ENCODE measurements around the gene ID1. TPM values are rescaled to one million over a fixed set of nuclear protein-coding genes. Genes with fewer than 3 reads are reported as not detected.

The ID1 gene
- total and polyA plus RNA-seq, 2 of the 13 experiments (the other 11 are each of a cell fraction or from before 2014, with no cell fraction given) = 320 to 419 TPM

DNA sequence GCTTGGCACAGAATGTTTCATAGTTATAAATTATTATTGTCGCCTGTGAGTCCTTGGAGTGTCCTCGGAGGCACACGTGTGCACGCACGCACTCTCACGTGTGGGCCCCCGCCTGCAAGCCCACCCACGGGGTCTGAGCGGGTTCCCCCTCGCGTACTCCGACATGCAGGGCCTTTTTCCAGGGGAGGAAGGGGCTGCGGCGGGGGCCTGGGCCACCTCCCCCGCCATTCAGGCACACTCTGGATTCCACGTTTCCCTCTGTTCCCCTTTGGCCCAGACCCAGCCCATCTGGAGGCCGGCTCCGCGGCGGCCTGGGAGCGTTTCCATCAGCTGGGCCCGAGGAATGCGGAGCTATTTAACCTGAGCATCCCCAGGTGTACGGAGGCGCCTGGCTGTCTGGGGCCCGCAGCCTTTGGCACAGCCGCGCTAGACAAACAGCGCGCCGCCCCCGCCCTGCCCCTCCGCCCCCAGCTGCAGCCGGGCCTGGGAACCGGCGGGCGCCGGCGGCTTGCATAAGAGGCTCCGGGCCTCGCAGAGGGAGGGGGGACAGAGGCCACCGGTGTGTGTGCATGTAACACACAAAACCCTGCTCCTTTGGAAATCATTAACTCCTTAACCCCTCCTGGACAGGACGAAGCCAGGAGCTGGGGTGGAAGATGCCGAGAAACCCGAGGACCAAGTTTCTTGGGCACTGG is 3.3 kb downstream of the ID1 start (continued):
- TF ChIP-seq ZNF260 (CRISPR knock-in tag; IDR thresholded peaks at IDR 0.05; ENCODE audit: borderline replicate concordance, low read depth) (no peak), ARID4A (CRISPR knock-in tag; IDR thresholded peaks at IDR 0.05; ENCODE audit: borderline replicate concordance) (peak; percentile 99), ZNF484 (CRISPR knock-in tag; IDR thresholded peaks at IDR 0.05; ENCODE audit: borderline replicate concordance, low read depth) (no peak), PRDM4 (CRISPR knock-in tag; IDR thresholded peaks at IDR 0.05; ENCODE audit: borderline replicate concordance) (0 out of 2 replicates have a peak, but pooled peaks have one; percentile 32), ZKSCAN5 (CRISPR knock-in tag; IDR thresholded peaks at IDR 0.05) (peak; percentile 42; the same call in 1 of the 2 replicates), PCBP2 (optimal IDR thresholded peaks at IDR 0.05; ENCODE audit: low read depth, low read length, poor library complexity, severe bottlenecking) (no peak), ZNF281 (CRISPR knock-in tag; IDR thresholded peaks at IDR 0.05; ENCODE audit: borderline replicate concordance) (peak; percentile 94), ZBTB3 (CRISPR knock-in tag; IDR thresholded peaks at IDR 0.05; ENCODE audit: borderline replicate concordance, low read depth) (peak; percentile 97), XBP1 (CRISPR knock-in tag; IDR thresholded peaks at IDR 0.05) (no peak; the same call in 1 of the 2 replicates)
- TF ChIP-seq, protein P1, sequence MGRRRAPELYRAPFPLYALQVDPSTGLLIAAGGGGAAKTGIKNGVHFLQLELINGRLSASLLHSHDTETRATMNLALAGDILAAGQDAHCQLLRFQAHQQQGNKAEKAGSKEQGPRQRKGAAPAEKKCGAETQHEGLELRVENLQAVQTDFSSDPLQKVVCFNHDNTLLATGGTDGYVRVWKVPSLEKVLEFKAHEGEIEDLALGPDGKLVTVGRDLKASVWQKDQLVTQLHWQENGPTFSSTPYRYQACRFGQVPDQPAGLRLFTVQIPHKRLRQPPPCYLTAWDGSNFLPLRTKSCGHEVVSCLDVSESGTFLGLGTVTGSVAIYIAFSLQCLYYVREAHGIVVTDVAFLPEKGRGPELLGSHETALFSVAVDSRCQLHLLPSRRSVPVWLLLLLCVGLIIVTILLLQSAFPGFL (CRISPR knock-in tag; IDR thresholded peaks at IDR 0.05) = no peak
- TF ChIP-seq, protein P2, sequence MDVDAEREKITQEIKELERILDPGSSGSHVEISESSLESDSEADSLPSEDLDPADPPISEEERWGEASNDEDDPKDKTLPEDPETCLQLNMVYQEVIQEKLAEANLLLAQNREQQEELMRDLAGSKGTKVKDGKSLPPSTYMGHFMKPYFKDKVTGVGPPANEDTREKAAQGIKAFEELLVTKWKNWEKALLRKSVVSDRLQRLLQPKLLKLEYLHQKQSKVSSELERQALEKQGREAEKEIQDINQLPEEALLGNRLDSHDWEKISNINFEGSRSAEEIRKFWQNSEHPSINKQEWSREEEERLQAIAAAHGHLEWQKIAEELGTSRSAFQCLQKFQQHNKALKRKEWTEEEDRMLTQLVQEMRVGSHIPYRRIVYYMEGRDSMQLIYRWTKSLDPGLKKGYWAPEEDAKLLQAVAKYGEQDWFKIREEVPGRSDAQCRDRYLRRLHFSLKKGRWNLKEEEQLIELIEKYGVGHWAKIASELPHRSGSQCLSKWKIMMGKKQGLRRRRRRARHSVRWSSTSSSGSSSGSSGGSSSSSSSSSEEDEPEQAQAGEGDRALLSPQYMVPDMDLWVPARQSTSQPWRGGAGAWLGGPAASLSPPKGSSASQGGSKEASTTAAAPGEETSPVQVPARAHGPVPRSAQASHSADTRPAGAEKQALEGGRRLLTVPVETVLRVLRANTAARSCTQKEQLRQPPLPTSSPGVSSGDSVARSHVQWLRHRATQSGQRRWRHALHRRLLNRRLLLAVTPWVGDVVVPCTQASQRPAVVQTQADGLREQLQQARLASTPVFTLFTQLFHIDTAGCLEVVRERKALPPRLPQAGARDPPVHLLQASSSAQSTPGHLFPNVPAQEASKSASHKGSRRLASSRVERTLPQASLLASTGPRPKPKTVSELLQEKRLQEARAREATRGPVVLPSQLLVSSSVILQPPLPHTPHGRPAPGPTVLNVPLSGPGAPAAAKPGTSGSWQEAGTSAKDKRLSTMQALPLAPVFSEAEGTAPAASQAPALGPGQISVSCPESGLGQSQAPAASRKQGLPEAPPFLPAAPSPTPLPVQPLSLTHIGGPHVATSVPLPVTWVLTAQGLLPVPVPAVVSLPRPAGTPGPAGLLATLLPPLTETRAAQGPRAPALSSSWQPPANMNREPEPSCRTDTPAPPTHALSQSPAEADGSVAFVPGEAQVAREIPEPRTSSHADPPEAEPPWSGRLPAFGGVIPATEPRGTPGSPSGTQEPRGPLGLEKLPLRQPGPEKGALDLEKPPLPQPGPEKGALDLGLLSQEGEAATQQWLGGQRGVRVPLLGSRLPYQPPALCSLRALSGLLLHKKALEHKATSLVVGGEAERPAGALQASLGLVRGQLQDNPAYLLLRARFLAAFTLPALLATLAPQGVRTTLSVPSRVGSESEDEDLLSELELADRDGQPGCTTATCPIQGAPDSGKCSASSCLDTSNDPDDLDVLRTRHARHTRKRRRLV (CRISPR knock-in tag; IDR thresholded peaks at IDR 0.05) = peak; percentile 93

Data from HepG2 (cell line).